Fibroblast of peridontal ligament (primary cell): ENCODE results near the gene C7orf25.

Experiments
- DNase-seq: peaks from one replicate; pipeline ENCODE4 v3.0.0-alpha.2; 2010; ENCODE audit errors: extremely low read depth

Gene C7orf25

DNA sequence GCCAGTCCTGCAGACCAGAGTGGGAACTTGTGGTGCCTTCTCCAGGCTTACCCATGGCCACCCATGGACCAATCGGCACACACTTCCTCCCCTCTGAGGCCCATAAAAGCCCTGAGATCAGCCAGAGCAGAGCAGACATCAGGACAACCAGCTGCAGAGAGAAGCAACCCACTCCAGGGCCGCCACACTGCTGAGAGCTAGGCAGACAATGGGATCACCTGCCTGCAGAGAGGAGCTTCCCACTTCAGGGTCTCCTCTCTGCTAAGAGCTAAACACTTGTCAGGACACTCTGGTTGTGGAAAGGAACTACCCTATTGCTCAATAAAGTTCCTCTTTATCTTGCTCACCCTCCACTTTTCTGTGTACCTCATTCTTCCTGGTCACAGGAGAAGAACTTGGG is 34.0 kb downstream of the C7orf25 start:
- DNase-seq: no peak

DNA sequence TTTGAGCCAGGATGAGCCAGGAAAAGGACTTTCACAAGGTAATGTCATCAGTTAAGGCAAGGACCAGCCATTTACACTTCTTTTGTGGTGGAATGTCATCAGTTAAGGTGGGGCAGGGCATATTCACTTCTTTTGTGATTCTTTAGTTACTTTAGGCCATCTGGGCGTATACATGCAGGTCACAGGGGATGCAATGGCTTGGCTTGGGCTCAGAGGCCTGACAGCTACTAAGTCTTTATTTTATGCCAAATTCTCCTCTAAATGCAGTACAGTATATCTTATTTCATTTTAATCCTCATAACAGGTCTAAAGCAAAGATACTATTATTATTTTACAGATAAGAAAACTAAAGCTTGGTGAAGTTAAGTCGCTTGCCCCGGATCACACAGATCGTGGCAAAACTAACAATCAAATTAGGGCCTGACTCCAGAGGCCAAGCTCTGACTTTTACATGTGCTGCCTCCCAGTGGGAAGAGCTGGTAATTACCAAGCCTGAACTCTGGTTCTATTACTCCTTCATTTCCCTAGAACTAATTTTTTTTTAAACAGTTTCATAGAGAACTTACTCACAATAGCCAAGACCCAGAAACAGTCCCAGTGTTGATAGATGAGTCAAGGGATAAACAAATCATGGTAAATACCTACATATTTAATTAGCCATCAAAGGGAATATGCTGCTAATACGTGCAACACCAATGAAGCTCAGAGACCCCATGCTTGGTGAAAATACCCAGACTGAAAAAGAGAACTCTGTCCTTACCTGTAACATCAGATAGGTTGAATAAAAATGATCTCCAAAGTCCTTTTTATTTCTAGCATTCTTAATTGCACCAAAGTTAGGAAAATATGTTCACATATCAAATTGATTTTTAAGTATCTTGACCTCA is 35.4 kb downstream of the C7orf25 start:
- DNase-seq: peak; percentile 73

- DNase-seq: no peak
These were observed 42.5 kb downstream of the C7orf25 start for GRCh38 chr7:42869131-42870020.

GRCh38 chr7:42868480-42868879 is 43.4 kb downstream of the C7orf25 start:
- no peak for DNase-seq
